ENCODE results near the gene LRMDA. TPM values are rescaled to one million over a fixed set of nuclear protein-coding genes. Genes with fewer than 3 reads are reported as not detected.

The LRMDA gene
- total RNA-seq, 4 donors from 2014 or later: 9.8 to 18.6 (median 15.8) TPM

DNA sequence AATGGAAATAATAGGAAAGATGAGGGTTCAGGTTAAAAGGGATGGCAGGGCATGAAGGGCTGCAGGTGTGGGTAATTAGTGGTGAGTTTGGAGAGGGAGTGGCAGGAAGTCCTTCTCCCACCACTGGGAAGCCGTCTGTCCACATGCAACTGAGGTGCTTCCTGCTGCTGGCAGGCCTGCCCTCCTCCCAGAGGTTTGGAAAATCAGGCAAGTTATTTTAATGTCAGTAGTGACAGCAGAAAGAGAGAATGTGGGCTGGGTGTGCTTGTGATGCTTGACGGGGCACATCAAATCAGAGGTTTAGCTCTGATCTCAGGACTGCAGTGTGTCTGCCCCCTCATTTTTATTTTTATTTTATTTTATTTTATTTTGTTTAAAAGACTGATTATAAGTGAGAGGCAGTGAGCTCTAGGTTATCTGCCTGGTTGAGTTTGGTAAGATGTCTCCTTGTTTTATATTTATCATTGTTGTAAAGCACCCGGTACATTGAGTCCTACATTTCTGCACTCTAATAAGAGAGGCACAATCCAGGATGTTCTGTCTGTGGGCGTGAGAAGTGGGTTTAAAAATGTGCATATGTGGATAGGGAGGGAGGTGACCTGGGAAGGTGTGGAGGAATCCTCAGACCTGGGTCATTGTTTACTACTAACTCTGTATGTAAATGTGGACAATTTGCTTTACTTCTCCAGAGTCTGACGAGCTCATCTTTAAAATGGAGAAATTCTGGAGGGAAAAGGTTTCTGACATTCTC is 504.4 kb downstream of the LRMDA start:
- Histone ChIP-seq H3K27ac (no peak overlapping the region), H3K4me1 (no peaks in the 10 kb centered on the region), H3K36me3 (no peaks in the 10 kb centered on the region), H3K9me3 (no peaks in the 10 kb centered on the region), H3K4me3 (no peak overlapping the region), H3K27me3 (no peaks in the 10 kb centered on the region)
- 90 to 91% methylated on average over 5 of the region's 5 CpGs for WGBS, 2 donors
- TF ChIP-seq, protein P1, sequence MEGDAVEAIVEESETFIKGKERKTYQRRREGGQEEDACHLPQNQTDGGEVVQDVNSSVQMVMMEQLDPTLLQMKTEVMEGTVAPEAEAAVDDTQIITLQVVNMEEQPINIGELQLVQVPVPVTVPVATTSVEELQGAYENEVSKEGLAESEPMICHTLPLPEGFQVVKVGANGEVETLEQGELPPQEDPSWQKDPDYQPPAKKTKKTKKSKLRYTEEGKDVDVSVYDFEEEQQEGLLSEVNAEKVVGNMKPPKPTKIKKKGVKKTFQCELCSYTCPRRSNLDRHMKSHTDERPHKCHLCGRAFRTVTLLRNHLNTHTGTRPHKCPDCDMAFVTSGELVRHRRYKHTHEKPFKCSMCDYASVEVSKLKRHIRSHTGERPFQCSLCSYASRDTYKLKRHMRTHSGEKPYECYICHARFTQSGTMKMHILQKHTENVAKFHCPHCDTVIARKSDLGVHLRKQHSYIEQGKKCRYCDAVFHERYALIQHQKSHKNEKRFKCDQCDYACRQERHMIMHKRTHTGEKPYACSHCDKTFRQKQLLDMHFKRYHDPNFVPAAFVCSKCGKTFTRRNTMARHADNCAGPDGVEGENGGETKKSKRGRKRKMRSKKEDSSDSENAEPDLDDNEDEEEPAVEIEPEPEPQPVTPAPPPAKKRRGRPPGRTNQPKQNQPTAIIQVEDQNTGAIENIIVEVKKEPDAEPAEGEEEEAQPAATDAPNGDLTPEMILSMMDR (IDR thresholded peaks at IDR 0.05): no peak
- DNase-seq (ENCODE audit: low spot score in 2 of 2): no peak

DNA sequence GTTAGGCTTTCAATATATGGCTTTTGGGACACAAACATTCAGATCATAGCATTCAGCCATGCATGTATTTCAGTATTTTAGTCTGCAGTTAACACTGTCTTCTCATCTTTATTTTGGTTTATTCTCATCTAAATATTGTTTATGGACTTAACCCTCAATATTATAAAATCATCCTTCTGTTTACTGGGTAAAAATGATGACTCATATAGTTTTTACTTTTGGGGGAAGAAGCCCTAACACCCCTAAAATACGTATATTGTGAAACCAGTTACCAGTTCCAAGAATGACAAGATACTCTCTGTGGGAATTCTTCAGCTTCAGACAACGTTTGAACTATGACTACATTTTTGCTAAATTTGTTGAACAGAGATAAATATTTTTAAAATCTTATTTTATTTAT is 505.4 kb downstream of the LRMDA start:
- TF ChIP-seq EP300 (IDR thresholded peaks at IDR 0.05) (no peak), POLR2A (IDR thresholded peaks at IDR 0.05) (no peak)
- TF ChIP-seq, protein P1 (IDR thresholded peaks at IDR 0.05): no peak

DNA sequence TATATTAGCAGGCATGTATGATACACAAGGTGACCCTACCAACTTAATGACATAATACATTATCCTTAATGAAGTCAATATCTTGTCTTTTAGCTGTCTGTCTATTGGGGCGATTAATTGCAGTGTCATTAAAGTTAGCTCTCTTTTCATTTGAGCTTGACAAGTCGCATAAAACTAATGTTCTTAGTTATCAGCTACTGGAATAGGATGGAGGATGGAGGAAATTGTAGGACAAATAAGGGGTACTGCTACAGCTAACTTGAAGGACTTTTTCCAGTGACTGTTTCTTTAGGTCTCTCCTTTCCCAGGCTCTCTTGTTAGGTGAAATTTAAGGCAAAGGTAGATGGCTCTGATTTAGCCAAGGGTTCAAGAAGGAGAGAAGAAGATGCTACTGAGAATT is 506.4 kb downstream of the LRMDA start:
- 85 to 93% methylated on average over 2 of the region's 2 CpGs for WGBS, 2 donors
- no peaks in the 10 kb centered on the region for H3K36me3 ChIP-seq

More for the DNA sequence above, 505.4 kb downstream of the LRMDA start:
- no peak overlapping the region for H3K4me3 ChIP-seq
- H3K9me3 ChIP-seq: no peaks in the 10 kb centered on the region
- no peaks in the 10 kb centered on the region for H3K4me1 ChIP-seq
- H3K27ac ChIP-seq: no peak overlapping the region
- 44 to 60% methylated on average over 2 of the region's 2 CpGs for WGBS, 2 donors
- no peaks in the 10 kb centered on the region for H3K27me3 ChIP-seq
- no peak for DNase-seq (ENCODE audit: low spot score in 2 of 2)
- H3K36me3 ChIP-seq: no peaks in the 10 kb centered on the region

DNA sequence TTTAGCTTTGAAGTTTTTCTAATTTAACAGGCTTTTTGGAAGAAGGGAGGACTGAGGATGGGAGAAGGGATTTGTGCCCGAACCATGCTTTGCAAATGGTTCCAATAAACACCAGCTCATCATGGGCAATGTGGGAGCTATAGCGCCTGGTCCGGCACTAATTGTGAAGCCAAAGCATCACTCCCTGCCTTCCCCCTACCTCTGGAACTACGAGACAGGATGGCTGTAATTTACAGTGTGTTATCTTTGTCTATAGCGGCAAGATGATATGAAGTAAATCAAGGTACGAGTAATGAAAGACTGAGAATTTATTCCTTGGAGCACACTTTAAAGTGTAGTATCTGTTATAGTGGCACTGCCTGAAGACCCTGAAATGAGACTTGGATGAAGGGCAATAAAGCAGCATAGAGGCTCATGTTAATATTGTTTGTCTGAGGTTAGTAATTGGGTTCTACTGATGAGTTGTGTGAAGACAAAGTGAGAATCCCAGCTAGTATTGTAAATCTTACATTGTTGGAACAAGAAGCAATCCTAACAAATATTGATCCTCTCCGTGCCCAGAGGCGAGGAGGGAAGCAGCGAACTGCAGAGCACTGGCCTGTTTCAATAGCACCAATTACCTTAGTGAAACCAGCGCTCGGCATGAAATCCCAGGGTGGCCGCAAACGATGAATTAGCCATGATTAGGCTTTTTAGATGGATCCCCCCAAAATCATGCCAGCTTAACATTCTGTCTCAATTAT is 507.1 kb downstream of the LRMDA start:
- Histone ChIP-seq H3K4me3 (no peak overlapping the region), H3K27me3 (no peaks in the 10 kb centered on the region), H3K4me1 (no peaks in the 10 kb centered on the region), H3K9me3 (no peaks in the 10 kb centered on the region), H3K36me3 (no peaks in the 10 kb centered on the region), H3K27ac (no peak overlapping the region)
- no peak for DNase-seq (ENCODE audit: low spot score in 2 of 2)
- TF ChIP-seq POLR2A (IDR thresholded peaks at IDR 0.05): no peak
- TF ChIP-seq EP300 (IDR thresholded peaks at IDR 0.05): no peak
- TF ChIP-seq, protein P1 (IDR thresholded peaks at IDR 0.05): no peak
- 95% methylated on average over 13 of the region's 13 CpGs for WGBS, 2 donors

More for the DNA sequence above, 506.4 kb downstream of the LRMDA start:
- TF ChIP-seq EP300 (IDR thresholded peaks at IDR 0.05): no peak
- TF ChIP-seq, protein P1 (IDR thresholded peaks at IDR 0.05): no peak
- no peak for TF ChIP-seq POLR2A (IDR thresholded peaks at IDR 0.05)
- no peak for DNase-seq (ENCODE audit: low spot score in 2 of 2)
- Histone ChIP-seq H3K27me3 (no peaks in the 10 kb centered on the region), H3K4me1 (no peaks in the 10 kb centered on the region), H3K4me3 (no peak overlapping the region), H3K27ac (no peak overlapping the region), H3K9me3 (no peaks in the 10 kb centered on the region)

DNA sequence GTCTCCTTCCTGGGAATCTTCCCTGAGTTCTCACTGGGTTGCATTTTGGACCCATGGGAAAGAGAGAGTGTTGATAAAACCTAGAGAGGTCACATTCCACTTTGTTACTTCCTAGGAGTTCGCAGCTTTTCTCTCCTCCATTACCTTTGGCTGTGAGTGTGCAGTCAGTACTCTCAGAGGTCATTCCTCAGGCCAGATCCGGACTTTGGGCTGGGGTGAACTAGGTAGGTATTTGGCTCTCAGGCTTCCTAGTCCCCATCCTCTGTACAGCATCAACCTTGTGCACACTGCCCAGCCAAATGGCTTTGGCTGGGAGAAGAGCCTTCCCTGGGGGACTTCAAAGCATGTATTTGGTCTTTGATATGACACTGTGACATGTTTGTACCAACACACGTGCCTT is 508.1 kb downstream of the LRMDA start:
- DNase-seq (ENCODE audit: low spot score in 2 of 2): no peak
- TF ChIP-seq POLR2A (IDR thresholded peaks at IDR 0.05) (no peak), EP300 (IDR thresholded peaks at IDR 0.05) (no peak)
- TF ChIP-seq, protein P1 (IDR thresholded peaks at IDR 0.05): no peak
- 71 to 84% methylated on average over 3 of the region's 3 CpGs for WGBS, 2 donors
- H3K4me3 ChIP-seq: no peak overlapping the region
- no peak overlapping the region for H3K27ac ChIP-seq
- no peaks in the 10 kb centered on the region for H3K36me3 ChIP-seq
- peaks cover 0 to 6% (median 0%) of the 10 kb centered on the region in 4 donors for H3K9me3 ChIP-seq
- no peaks in the 10 kb centered on the region for H3K27me3 ChIP-seq
- no peaks in the 10 kb centered on the region for H3K4me1 ChIP-seq

Data from tibial nerve (tissue), 4 donors.